KOPT-K1 (cell line): ENCODE measurements around the gene MAGI2.

Experiments used
- H3K27ac ChIP-seq: fragments of 200-600 bp; sonication (generic); 2 replicates; pipeline ENCODE4 v1.5.1; 2016; ENCODE audit warnings: antibody characterized with exemption, mild to moderate bottlenecking, low read depth, low read length; ENCODE audit not compliant: poor library complexity, severe bottlenecking
- H3K36me3 ChIP-seq: fragments of 200-600 bp; sonication (generic); 2 replicates; pipeline ENCODE4 v1.5.1; 2017; ENCODE audit warnings: antibody characterized with exemption, mild to moderate bottlenecking, low read length, moderate library complexity; ENCODE audit not compliant: insufficient read depth
- H3K9me3 ChIP-seq: fragments of 200-600 bp; sonication (generic); 2 replicates; pipeline ENCODE4 v1.5.1; 2017; ENCODE audit warnings: antibody characterized with exemption, low read length, mild to moderate bottlenecking; ENCODE audit not compliant: insufficient read depth, poor library complexity, severe bottlenecking

The MAGI2 gene

GRCh38 chr7:78684201-78684600 lies 769.3 kb downstream of the MAGI2 start:
- no peaks in the 10 kb centered on the region for H3K9me3 ChIP-seq
- H3K36me3 ChIP-seq: no peaks in the 10 kb centered on the region
- H3K27ac ChIP-seq: no peak overlapping the region

DNA sequence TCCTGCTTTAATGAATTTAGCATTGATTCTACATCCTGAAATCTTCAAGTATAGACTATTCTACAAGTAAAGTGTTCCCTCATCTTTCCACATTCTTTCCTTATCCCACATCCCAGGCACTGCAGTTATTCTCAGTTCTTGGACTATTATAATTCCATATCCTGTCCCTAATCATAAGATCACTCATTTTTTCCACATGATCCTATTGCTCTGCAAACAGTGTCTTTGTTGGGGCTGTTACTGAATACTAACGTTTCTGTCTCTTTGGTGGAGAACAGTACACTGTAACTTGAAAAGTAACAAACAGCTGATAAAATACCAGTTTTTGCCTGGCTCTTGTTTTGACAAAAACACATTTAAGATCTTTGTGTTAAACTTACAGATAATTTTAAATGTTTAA lies 769.9 kb downstream of the MAGI2 start:
- Histone ChIP-seq H3K27ac (no peak overlapping the region), H3K36me3 (no peaks in the 10 kb centered on the region), H3K9me3 (no peaks in the 10 kb centered on the region)

DNA sequence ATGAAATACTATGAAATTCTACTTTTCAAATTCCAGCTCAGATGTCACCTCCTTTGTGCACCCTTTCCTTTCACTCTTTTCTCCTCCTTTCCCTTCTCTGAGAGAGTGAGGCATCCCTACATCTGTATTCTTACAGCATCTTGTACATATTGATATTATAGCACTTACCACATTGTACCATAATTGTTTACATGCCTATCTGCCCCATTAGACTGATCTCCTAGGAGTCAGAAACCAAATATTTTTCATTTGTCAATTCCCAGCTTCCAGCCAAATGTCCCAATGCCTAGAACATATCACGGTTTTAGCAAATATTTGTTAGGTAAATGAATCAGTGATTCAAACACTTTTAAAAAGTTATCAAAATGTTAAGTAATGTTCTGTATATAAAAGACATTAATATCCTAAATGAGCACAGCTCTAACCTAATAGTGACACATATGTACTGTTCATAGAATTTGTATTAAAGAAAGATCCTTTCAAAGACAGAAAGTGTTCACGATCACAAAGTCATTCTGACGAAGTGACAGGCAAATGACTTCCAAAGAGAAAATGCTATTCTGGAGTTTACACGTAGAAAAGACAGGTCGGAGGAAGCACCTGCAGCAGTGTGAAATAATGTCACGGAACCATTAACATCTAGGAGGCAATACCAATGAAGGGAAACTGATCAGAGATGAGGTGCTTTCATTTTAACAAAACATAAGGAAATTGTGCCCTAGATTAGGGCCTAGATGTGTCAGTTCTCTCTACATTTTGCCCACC lies 774.2 kb downstream of the MAGI2 start:
- no peak overlapping the region for H3K27ac ChIP-seq
- H3K36me3 ChIP-seq: no peaks in the 10 kb centered on the region
- H3K9me3 ChIP-seq: no peaks in the 10 kb centered on the region

- H3K9me3 ChIP-seq: no peaks in the 10 kb centered on the region
- H3K36me3 ChIP-seq: no peaks in the 10 kb centered on the region
- H3K27ac ChIP-seq: no peak overlapping the region
Observed at GRCh38 chr7:78677391-78677790, 776.1 kb downstream of the MAGI2 start.

GRCh38 chr7:78675511-78675910 lies 778.0 kb downstream of the MAGI2 start:
- no peaks in the 10 kb centered on the region for H3K36me3 ChIP-seq
- H3K9me3 ChIP-seq: no peaks in the 10 kb centered on the region
- no peak overlapping the region for H3K27ac ChIP-seq

DNA sequence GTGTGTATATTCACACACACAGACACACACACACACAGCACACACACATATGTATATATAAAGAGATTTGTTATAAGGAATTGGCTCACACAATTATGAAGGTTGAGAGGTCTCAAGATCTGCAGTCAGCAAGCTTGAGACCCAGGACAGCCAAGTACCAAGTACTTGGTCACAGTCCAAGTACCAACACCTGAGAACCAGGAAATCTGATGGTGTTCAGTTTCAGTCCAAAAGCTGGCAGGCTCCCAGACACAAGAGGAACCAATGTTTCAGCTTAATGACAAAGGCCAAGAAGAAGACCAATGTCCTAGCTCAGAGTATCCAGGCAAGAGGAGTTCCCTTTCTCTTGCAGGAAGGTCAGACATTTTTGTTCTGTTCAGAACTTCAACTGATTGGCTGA lies 780.2 kb downstream of the MAGI2 start:
- Histone ChIP-seq H3K9me3 (no peaks in the 10 kb centered on the region), H3K36me3 (no peaks in the 10 kb centered on the region), H3K27ac (no peak overlapping the region)

DNA sequence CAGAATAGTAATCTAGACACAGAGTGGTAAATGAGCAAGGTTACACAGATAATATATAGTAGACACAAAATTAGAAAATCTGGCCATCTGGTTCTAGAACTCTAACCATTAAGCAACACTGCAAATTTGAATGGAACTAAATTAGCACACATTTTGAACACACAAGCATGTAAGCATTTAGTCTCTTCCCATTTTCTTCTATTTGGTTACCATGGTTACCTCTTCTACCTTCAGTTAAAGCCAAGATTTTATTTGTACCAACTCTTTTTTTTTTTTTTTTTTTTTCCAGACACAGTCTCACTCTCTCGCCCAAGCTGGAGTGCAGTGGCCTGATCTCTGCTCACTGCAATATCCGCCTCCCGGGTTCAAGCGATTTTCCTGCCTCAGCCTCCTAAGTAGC lies 790.5 kb downstream of the MAGI2 start:
- no peaks in the 10 kb centered on the region for H3K36me3 ChIP-seq
- no peak overlapping the region for H3K27ac ChIP-seq
- no peaks in the 10 kb centered on the region for H3K9me3 ChIP-seq

DNA sequence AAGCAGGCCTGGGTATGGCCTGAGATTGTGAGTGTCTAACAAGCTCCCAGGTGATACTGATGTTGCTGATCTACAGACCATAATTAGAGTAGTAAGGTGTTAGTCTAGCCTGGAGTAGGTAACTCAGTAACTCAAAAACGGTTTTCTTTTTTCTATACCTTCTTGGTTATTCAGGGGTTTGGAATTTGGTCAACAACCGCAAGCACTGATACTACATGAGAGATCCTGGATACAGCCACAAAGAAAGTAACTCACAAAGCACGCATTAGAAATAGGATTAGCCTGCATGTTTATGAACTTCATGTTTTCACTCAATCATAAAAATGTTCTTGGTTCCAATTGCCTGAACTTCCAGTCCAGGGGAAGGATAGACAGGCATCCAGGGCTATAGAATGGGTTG lies 803.5 kb downstream of the MAGI2 start:
- Histone ChIP-seq H3K27ac (no peak overlapping the region), H3K9me3 (no peaks in the 10 kb centered on the region)

DNA sequence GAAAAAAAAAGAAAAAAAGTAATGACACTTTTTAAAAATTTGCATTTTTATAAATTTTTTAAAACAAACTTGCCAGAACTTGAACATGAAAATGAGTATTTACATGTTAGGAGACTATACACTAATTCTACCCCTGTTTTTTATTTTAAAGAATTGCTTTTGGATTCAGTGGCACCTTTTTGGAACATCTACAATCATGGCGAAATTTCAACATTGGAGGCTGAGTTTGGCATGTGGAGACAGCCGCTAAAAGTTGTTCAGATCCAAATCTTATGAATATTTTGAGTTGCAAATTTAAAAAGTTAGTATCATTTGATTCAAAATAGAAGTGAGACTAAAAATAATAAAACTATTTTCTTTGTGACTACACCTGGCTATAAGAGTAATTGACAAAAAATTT lies 804.2 kb downstream of the MAGI2 start:
- no peaks in the 10 kb centered on the region for H3K36me3 ChIP-seq
- H3K27ac ChIP-seq: no peak overlapping the region
- no peaks in the 10 kb centered on the region for H3K9me3 ChIP-seq

More for the DNA sequence above, 803.5 kb downstream of the MAGI2 start:
- no peaks in the 10 kb centered on the region for H3K36me3 ChIP-seq

- Histone ChIP-seq H3K27ac (no peak overlapping the region), H3K9me3 (no peaks in the 10 kb centered on the region), H3K36me3 (no peaks in the 10 kb centered on the region)
Observed at GRCh38 chr7:78642751-78643150, 810.7 kb downstream of the MAGI2 start.

DNA sequence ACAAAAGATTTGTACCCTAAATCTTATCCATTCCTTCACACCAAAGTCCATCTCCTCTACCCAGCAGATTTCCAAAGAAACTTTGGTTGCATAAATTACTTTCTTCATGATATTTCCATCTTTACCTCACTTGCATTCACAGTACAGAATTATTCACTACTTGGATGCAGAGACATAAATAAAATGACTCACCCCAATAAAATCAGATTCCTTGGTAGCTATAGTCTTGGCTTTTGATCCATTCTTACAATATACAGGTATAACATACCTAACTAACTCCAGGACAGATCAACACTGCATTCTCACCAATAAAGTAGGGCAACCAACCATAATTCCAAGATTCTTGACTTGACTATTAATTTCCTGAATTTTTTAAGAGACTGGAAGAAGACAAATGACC lies 815.1 kb downstream of the MAGI2 start:
- Histone ChIP-seq H3K27ac (no peak overlapping the region), H3K36me3 (no peaks in the 10 kb centered on the region), H3K9me3 (no peaks in the 10 kb centered on the region)

- no peaks in the 10 kb centered on the region for H3K36me3 ChIP-seq
- no peak overlapping the region for H3K27ac ChIP-seq
- H3K9me3 ChIP-seq: no peaks in the 10 kb centered on the region
Observed at GRCh38 chr7:78636727-78637126, 816.7 kb downstream of the MAGI2 start.

- no peaks in the 10 kb centered on the region for H3K36me3 ChIP-seq
- no peaks in the 10 kb centered on the region for H3K9me3 ChIP-seq
- H3K27ac ChIP-seq: no peak overlapping the region
Observed at GRCh38 chr7:78635026-78635793, 818.3 kb downstream of the MAGI2 start.

- Histone ChIP-seq H3K9me3 (no peaks in the 10 kb centered on the region), H3K36me3 (no peaks in the 10 kb centered on the region), H3K27ac (no peak overlapping the region)
Observed at GRCh38 chr7:78634093-78634492, 819.4 kb downstream of the MAGI2 start.

DNA sequence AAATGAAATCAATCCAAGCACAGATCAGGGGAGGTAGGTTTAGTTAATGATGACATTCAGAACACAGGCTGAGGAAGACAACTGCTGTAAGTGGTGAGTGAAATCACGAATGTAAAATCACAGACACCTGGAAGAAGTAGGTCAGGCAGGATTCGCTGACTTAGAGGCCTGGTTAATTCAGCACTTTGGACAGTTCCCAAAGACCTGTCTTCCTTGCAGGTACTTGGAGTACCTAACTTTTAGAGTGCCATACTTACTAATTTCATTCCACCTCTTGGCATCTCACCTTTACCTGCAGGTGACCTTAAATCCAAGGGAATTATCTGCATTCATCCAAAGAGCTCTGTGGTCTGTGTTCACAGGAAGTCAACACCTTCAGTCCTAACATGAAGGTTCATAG lies 832.5 kb downstream of the MAGI2 start:
- Histone ChIP-seq H3K36me3 (no peaks in the 10 kb centered on the region), H3K9me3 (no peaks in the 10 kb centered on the region), H3K27ac (no peak overlapping the region)

- no peaks in the 10 kb centered on the region for H3K9me3 ChIP-seq
- H3K27ac ChIP-seq: no peak overlapping the region
- no peaks in the 10 kb centered on the region for H3K36me3 ChIP-seq
Observed at GRCh38 chr7:78616539-78616938, 836.9 kb downstream of the MAGI2 start.
